GM19351 (cell line): ENCODE data around the gene B3GALT6.
"Not testable (repeated sequence)": the region's sequence is repeated elsewhere in the genome, so short reads cannot be mapped to it uniquely, and the experiment has no call there.

Source experiments
- ATAC-seq: cut with Tn5 transposase; IDR thresholded peaks from one replicate; pipeline ENCODE4 v1.9.1; 2021; ENCODE audit warnings: mild to moderate bottlenecking, moderate library complexity; ENCODE audit not compliant: unreplicated experiment

B3GALT6 gene

DNA sequence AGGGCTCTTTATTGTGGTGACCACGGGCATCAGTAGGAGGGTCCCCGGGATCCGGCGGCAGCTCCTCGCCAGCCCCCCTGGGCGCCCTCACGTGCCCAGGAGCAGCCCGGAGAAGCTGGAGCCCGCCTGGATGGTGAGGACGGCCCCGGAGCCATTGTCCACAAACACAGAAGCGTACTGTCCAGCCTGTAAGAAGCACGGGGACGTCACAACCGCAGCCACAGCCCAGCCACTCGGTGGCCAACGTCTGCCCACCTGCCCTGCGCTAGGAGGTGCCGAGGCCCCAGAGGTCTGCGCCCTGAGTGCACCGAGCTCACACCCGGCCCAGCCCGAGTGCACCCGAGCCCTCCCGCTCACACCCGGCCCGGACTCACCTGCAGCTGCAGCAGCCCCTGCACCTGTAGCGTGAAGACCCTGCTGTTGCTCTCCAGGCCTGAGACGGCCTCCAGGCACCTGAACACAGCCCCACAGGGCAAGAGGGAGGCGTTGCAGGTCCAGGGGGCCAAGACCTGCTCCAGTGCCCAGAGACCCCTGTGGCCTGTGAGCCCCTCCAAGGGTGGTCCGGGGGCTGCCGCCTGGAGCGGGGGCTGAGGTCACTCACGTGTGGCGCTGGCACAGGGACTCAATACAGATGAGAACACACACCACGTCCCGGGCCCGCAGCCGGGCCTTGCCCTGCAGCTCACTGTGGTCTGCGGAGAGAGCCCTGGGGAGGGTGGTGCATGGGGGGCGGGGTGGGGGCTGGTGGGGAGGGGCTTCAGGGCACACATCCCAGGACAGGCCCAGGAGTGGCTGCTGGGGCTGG is 10.6 kb downstream of the B3GALT6 start:
- ATAC-seq, result no peak

DNA sequence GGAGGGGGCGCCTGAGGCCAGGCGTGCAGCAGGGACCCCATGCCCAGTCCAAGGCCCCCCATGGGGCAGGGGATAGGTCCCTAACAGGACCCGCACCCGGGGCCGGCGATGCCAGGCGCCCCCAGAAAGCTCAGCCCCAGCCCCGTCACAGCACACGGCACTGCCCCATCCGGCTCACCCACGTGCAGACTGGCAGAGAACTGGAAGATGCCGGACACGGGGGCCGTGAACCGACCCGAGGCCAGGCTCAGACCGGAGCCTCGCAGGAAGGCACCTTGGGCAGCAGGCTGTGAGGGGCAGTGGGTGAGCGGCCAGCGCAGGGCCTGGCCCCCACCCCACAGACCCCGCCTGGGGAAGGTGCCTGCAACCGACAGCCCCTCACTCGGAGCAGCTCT is 11.2 kb downstream of the B3GALT6 start:
- no peak for ATAC-seq

GRCh38 chr1:1243807-1244191 is 11.8 kb downstream of the B3GALT6 start:
- no peak for ATAC-seq

DNA sequence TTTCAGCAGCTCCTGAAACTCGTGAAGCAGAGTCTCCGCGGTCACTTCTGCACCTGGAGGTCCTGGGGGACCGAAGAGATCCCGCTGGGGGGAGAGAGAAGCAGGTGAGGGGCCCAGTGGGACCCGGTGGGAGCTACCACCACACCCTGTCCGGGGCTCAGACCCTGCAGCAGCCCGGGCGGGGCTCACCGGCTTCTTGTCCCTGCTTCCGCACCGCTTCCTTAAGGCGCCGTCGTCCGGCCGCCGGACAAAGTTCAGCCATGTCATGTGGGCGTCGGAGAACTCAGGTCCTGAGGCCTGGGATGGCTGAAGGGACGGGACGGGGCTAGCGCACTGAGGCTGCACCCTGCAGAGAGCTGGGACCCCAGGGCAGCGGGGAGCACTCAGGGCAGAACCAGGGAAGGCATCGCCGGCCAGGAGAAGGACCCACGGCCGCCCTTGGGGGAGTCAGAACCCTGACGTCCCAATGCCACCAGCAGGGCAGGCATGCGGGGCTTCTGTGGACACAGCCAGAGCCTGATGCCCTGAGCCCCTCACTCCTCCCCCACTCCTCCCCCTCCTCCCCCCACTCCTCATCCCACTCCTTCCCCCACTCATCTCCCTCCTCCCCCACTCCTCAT is 12.3 kb downstream of the B3GALT6 start:
- ATAC-seq, result no peak

DNA sequence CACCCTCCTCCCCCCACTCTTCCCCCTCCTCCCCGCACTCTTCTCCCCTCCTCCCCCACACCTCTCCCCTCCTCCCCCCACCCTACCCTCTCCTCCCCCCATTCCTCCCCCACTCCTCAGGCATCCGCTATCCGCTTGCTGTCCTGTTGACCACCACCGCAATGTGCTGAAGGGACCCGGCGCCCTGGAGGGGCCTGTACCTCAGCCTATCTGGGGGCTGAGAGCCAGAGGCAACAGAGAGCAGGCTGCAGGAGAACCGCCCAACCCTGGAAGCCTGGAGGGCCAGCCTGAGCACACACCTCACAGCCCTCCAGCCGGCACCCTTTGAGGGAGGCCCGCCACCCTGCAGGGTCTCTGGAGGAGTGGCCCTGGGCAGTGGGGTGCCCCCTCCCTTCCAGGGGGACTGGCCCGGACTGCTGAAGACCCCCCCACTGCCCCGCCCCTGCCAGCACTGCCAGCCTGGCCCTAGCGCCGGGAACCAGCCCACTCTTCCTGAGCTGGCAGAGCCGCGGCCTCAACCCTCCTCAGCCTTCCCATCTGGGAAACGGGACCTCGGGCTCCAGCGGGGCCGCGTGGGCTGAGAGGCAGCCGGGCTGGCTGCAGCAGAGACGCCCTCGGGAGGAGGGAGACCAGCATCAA is 13.3 kb downstream of the B3GALT6 start:
- no peak for ATAC-seq

- no peak for ATAC-seq
Observed at GRCh38 chr1:1245817-1246576, 14.0 kb downstream of the B3GALT6 start.

- ATAC-seq, result no peak
Observed at GRCh38 chr1:1246577-1247340, 14.7 kb downstream of the B3GALT6 start, which contains the start of gene C1QTNF12. C1QTNF12 (minus strand) TSS chr1:1246722; CDS start chr1:1246690, 32 bp downstream.

DNA sequence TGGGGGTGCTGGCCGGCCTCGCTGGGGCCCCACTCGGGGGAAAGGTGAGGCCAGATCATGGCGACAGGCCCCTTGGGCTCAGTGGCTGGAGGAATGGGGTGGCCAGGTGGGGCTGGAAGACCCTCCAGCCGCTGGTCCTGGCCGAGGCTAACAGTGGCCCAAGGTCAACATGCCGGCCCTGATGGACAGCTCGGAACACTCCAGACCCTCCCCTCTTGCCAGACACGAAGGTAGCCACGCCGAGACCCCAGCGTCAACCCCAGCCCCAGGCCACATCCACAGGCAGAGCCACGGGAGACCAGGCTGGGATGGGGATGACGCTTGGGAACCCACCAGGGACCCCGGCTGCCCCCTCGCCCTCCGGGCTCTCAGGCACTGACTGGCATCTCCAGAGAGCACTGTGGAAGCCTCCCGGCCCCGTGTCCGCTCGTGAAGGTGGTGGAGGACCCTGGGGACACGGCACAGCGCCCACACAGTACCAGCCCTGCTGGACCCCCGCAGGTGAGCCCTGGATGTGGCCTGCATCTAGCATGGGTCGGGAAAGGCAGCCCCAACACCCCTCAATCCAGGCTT is 15.4 kb downstream of the B3GALT6 start:
- ATAC-seq, result no peak

DNA sequence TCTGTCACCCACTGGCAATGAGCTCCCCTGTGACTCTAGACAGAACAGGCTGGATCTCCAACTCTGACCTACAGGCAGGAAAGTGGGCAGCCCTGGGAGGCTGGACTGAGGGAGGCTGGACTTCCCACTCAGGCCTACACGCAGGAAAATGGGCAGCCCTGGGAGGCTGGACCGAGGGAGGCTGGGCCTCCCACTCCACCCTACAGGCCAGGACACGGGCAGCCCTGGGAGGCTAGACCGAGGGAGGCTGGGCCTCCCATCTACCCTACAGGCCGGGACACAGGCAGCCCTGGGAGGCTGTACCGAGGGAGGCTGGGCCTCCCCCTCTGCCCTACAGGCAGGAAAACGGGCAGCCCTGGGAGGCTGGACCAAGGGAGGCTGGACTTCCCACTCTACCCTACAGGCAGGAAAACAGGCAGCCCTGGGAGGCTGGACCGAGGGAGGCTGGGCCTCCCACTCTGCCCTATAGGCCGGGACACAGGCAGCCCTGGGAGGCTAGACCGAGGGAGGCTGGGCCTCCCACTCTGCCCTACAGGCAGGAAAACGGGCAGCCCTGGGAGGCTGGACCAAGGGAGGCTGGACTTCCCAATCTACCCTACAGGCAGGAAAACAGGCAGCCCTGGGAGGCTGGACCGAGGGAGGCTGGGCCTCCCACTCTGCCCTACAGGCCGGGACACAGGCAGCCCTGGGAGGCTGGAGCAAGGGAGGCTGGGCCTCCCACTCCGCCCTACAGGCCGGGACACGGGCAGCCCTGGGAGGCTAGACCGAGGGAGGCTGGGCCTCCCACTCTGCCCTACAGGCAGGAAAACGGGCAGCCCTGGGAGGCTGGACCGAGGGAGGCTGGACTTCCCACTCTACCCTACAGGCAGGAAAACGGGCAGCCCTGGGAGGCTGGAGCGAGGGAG is 16.2 kb downstream of the B3GALT6 start:
- not testable (repeated sequence) for ATAC-seq

- ATAC-seq, result no peak
Observed at GRCh38 chr1:1250786-1251284, 18.8 kb downstream of the B3GALT6 start.

DNA sequence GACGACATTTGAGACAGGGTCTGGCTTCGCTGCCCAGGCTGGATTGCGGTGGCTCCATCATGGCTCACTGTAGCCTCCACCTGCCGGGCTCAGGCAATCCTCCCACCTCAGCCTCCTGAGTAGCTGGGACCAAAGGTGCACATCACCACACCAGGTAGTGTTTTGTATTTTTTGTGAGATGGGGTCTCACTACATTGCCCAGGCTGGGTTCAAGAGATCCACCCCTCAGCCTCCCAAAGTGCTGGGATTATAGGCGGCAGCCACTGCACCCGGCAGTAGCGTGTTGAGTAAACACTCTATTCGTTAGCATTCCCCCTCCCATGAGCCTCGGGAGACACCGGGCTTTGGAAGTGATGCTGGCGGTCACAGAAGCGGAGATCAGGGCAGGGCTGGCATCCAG is 21.3 kb downstream of the B3GALT6 start:
- no peak for ATAC-seq

DNA sequence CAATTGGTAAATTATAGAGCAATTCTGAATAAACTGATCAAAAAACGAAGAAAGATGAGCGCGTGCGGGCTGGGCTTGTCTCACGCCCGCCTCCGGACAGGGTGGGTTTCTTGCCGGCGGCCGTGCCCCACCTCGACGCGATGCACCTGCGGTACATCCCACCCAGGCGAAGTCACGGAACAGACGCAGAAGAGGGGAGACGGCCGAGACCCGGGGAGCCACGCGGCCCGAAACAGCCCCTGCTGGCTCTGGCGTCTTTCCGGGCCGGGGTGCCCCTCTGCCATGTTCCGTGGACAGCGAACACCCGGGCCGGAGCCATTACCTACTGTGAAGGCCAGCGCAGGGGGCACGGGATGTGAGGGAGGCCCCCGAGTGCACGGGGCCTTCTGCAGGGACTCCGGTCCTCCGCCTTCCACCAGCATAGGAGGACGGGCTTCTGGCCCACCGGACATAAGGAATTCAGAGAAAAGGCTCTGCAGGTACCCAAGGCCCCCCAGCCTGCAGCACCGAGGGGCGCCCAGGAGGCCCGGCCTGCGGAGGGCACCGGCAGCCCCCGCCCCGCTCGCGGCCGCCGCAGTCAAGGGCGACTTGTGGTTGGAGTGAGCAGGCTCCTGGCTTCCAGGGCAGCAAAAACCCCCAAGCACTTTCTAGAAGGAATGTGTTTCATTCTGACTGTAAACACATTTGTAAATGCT is 22.1 kb downstream of the B3GALT6 start:
- no peak for ATAC-seq

DNA sequence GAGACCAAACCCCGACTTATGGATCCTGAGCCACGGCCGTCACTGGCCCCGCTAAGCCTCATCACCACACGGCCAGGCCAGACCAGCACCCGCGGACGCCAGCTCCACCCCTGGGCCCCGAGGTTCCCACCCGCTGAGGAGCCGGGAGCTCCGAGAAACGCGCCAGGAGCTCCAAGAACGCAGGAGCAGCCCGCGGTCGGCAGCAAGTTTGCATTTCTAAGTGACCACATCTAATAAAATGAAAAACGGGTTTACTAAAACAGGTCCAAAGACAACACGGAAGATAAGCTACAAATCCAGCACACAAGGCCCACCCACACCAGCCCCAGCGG is 22.6 kb downstream of the B3GALT6 start:
- ATAC-seq, result no peak

DNA sequence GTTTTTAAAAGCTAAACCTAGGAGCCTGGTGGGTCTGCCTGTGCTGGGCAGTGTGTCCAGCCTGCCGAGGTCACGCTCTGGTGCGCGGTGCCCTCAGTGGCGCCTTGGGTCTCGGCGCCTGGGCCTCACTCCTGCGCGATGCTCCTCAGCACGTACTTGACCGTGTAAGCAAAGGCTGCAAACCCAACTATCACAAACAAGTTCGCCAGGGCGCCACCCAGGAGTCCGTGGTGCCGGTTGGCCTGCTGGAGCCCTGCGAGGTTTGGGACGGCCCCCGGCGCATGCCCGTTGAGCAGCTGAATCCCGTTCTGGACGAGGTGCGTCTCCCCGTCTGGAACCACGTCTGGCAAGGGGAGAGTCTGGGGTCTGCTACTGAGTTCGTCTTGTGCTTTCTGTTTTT is 23.0 kb downstream of the B3GALT6 start:
- no peak for ATAC-seq

GRCh38 chr1:1255611-1256010 is 23.6 kb downstream of the B3GALT6 start:
- ATAC-seq, result no peak

DNA sequence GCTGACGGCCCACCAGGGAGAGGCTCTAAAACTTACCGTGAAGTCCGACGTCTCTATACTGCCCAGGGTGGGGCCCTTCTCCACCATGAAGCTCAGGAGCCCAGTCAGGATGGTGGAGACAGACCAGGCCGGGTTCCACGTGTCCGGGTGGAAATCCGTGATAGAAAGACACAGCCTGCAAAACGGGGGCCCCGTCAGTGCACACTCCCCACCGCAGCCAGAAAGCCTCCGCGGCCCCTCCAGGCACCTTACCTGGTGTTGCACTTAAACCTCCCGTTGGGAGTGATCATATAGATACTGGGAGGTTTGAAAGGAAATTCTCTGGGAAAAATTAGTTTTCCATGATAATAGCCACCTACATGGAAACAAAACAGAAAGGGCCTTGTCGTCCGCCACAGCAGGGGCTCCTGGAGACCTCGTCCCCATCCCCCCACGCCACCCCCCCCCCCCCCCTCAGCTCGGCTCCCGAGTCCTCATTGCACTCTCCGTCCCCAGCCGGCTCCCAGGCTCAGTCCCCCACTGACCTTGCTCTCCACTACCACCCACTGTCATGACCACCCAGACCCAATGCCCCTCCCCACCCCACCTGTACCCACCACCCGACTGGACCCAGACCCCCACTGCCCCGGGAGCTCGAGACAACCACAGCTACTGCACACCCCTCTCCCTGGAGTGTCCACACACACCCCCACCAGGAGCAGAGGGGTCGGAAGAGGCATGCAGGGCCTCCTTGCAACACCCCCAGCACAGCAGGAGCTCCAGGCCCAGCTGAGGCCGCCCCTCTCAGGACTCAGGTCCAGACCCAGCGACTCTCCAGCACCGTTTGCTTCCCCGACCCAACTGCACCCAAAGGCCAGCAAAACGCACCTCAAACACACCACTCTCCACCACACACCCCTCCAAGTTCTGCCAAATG is 25.2 kb downstream of the B3GALT6 start:
- no peak for ATAC-seq

DNA sequence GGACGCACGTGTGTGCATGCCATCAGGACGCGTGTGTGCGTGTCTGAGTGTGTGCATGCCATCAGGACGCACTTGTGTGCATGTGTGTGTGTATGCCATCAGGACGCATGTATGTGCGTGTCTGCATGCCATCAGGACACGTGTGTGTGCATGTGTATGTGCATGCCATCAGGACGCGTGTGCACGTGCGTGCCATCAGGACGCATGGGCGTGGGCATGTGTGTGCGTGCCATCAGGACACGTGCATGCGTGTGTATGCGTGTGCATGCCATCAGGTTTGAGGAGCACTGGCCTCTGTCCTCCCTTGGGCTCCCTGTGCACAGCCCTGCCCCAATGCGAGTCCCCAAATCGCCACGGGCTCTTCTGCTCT is 27.1 kb downstream of the B3GALT6 start:
- no peak for ATAC-seq

DNA sequence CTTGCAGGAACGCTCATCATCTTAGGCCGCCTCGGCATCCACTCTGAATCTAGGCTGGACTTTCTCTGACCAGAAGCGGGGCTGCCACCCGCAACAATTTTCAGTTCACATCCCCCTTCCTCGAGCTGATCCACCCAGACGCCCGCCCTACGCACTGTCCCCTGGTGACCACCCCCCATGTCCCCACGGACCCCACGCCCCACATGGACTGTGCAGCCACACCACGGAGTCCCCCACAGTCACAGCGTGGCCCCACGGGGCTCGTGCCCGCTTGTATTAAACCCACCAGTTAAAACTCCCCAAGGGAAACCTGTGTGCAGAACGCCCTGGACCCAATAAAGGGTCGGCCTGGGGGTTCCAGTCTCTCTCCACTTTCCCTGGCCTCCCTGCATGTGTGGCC is 27.5 kb downstream of the B3GALT6 start:
- ATAC-seq, result no peak
